Right lobe of liver (tissue), 6 donors: ENCODE results near the gene CCDC28B. TPM values are rescaled to one million over a fixed set of nuclear protein-coding genes. Genes with fewer than 3 reads are reported as not detected.

Experiments used
- ATAC-seq, 4 donors: fragments of 200-7000 bp; cut with Tn5 transposase; one replicate each; pipeline ENCODE4 v1.9.1; 2020; ENCODE audit warnings: mild to moderate bottlenecking in 4 of 4, moderate library complexity in 4 of 4
- DNase-seq, 3 donors: peaks; one replicate each; pipeline ENCODE4 v3.0.0-alpha.2; 2020
- H3K27ac ChIP-seq, 3 donors: fragments of 200-600 bp; one replicate each; pipeline ENCODE4 v1.8.0; 2022
- H3K27me3 ChIP-seq, 2 donors: fragments of 200-600 bp; one replicate each; pipeline ENCODE4 v1.8.0; 2022
- H3K36me3 ChIP-seq, 4 donors: fragments of 200-600 bp; sonication (generic) in 1 of 4; one replicate each; pipeline versions ENCODE4 v1.5.1 to v1.8.0; 2017 to 2022; ENCODE audit warnings: control low read depth in 1 of 4
- H3K4me1 ChIP-seq, 4 donors: fragments of 200-600 bp; sonication (generic) in 1 of 4; one replicate each; pipeline versions ENCODE4 v1.5.1 to v1.8.0; 2017 to 2022; ENCODE audit warnings: control low read depth in 1 of 4
- H3K4me3 ChIP-seq, 3 donors: fragments of 200-600 bp; one replicate each; pipeline ENCODE4 v1.8.0; 2022
- H3K9me3 ChIP-seq, 4 donors: fragments of 200-600 bp; sonication (generic) in 1 of 4; one replicate each; pipeline versions ENCODE4 v1.5.1 to v1.8.0; 2017 to 2022; ENCODE audit warnings: control low read depth in 1 of 4
- CTCF ChIP-seq, 4 donors: fragments of 200-600 bp in 3 of 4; fragments of 450-650 bp in 1 of 4; IDR thresholded peaks; one replicate each; pipeline versions ENCODE4 v1.5.1 to v1.8.0; 2016 to 2022; ENCODE audit warnings: antibody characterized with exemption in 4 of 4, mild to moderate bottlenecking in 2 of 4
- POLR2A ChIP-seq: fragments of 450-650 bp; IDR thresholded peaks from one replicate; pipeline ENCODE4 v1.6.1; 2017; ENCODE audit warnings: antibody characterized with exemption, mild to moderate bottlenecking
- WGBS: methylation state at CpG from one replicate; pipeline ENCODE4 v1.1.6; 2018; ENCODE audit warnings: low coverage, low lambda C conversion rate; ENCODE audit not compliant: insufficient coverage; ENCODE audit errors: missing lambda C conversion rate; 5-methylcytosine and 5-hydroxymethylcytosine counted together
- intact Hi-C, 2 donors: fragments of 100-400 bp; cut with DNase I; formaldehyde crosslinking; loops; one replicate each; pipeline versions ENCODE4 v1.11.2 to v1.14.1; 2022
- total RNA-seq, 6 experiments: library from RNA; depleted of rRNA in 2 of 6; stranded (reverse); fragments of >200 nt in 2 of 6; fragmentation: NEBNext Ultra II Directional in 3 of 6; extraction: Animal tissue kit (Norgen Biotek cat#: 25700) in 3 of 6; gene quantifications; one replicate each; pipeline versions ENCODE4 v1.1.0 to v1.2.4, GENCODE V29; 2016 to 2023
- donor health status: DM: no; HTN: yes; CAD: no.
- donor health status: DM: no; HTN: no; CAD: no.
- donor health status: DM: no; HTN: no; CAD: no.
- donor health status: DM: no; HTN: yes; CAD: no.
- donor health status: DM: no; HTN: yes; CAD: no.

Gene CCDC28B
- total RNA-seq, 6 experiments from 2014 or later = 0.56 to 1.3 (median 0.68) TPM

- Histone ChIP-seq H3K9me3 (no peaks in the 10 kb centered on the region), H3K27me3 (no peaks in the 10 kb centered on the region), H3K4me3 (no peak within 1 kb of the TSS), H3K27ac (peak within 1 kb of the TSS; percentile 36 to 75 (median 45)), H3K4me1 (peaks cover 0 to 26% (median 9%) of the 10 kb centered on the region in 4 donors), H3K36me3 (no peaks in the 10 kb centered on the region)
- no peak for TF ChIP-seq POLR2A
- TF ChIP-seq CTCF (IDR thresholded peaks at IDR 0.05) = no peak
- DNase-seq (peak in 2 of 3 donors; percentile 30 to 53), ATAC-seq (no peak)
- 70% methylated on average over 9 of the region's 25 CpGs for WGBS
- intact Hi-C loops = no loop called here
These were observed 50.7 kb downstream of the CCDC28B start, which contains the start of gene LCK for GRCh38 chr1:32250893-32251716. Gene LCK (plus strand): TSS chr1:32251265. CDS start chr1:32274330, 23,065 bp downstream.

Other genes with a start within 250 kb of the CCDC28B start
- gene KHDRBS1, start 186.7 kb upstream of the CCDC28B start, total RNA-seq = 10 to 100 TPM; 22.8 to 38.2 (median 34.0) TPM
- gene TMEM39B, start 127.7 kb upstream of the CCDC28B start, total RNA-seq = 10 to 100 TPM in 1 of 6 experiments, 1 to 10 TPM in 5; 4.0 to 10.3 (median 6.3) TPM
- 10 to 100 TPM; 23.4 to 44.6 (median 34.0) TPM for gene KPNA6, start 92.5 kb upstream of the CCDC28B start, total RNA-seq
- gene TXLNA, start 20.9 kb upstream of the CCDC28B start, total RNA-seq = 10 to 100 TPM; 26.0 to 39.6 (median 33.5) TPM
- under 1 TPM; 0.27 to 0.87 (median 0.41) TPM for gene IQCC, start 5.1 kb downstream of the CCDC28B start, total RNA-seq
- not detected for gene DCDC2B, start 8.5 kb downstream of the CCDC28B start, total RNA-seq
- 1 to 10 TPM; 3.4 to 7.2 (median 5.9) TPM for gene TMEM234, start 21.8 kb downstream of the CCDC28B start, total RNA-seq
- gene EIF3I, start 21.8 kb downstream of the CCDC28B start, total RNA-seq = 100 to 1,000 TPM in 2 of 6 experiments, 10 to 100 TPM in 4; 67.5 to 130 (median 71.9) TPM
- gene FAM167B, start 46.6 kb downstream of the CCDC28B start, total RNA-seq = 1 to 10 TPM; 1.3 to 9.4 (median 5.2) TPM
- gene LCK, start 50.7 kb downstream of the CCDC28B start, total RNA-seq = 1 to 10 TPM in 4 of 6 experiments, under 1 TPM in 2; 0.73 to 1.7 (median 1.1) TPM
- gene HDAC1, start 91.5 kb downstream of the CCDC28B start, total RNA-seq = 10 to 100 TPM; 24.0 to 40.6 (median 32.4) TPM
- 10 to 100 TPM in 5 of 6 experiments, 1 to 10 TPM in 1; 10.0 to 24.4 (median 14.2) TPM for gene MARCKSL1, start 135.6 kb downstream of the CCDC28B start, total RNA-seq
- 1 to 10 TPM; 1.3 to 7.8 (median 5.3) TPM for gene FAM229A, start 161.9 kb downstream of the CCDC28B start, total RNA-seq
- 1 to 10 TPM in 2 of 6 experiments, under 1 TPM in 4; 0.49 to 1.6 (median 0.85) TPM for gene TSSK3, start 161.9 kb downstream of the CCDC28B start, total RNA-seq
- 10 to 100 TPM; 44.5 to 73.1 (median 62.1) TPM for gene BSDC1, start 193.8 kb downstream of the CCDC28B start, total RNA-seq